Measurements from ENCODE around the gene FGB. TPM values are rescaled to one million over a fixed set of nuclear protein-coding genes. Genes with fewer than 3 reads are reported as not detected.

Gene FGB
- total and polyA plus RNA-seq, 2 donors (not counting 3 experiments of a cell fraction or from before 2014, with no cell fraction given): not detected

DNA sequence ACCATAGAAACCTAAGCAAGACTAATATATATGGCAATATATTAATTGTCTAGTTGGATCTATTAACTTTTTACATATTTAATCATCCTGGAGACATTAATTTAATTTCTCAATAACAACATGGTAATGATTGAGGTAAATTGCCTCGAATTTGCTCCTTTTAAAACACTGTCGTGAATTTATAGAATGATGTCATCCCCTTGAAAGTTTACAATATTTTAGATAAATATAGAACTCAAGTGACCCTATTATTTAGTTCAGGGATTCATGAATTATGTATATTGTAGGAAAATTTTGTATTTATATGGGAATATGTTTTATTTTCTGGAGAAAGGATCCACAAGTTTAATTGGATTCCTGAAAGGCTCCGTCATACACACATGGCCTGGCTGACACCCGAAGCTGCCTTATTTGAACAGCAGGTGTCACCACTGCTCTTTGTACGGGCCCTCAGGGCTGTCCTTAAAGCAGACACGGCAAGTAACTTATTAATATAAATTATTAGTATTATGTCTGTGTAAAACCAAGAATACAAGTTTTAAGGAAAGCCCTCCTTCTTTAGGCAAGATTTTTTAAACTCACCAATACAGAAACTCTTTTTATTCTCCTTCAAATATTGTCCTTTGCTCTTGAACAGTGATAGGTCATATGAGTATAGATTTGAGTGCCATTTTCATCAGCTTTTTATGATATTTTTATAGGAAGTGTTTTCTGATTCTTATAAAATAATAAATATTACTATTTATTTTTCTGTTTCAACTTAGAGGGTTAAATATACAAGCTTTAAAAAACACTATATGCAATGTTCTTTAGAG, 10.7 kb upstream of the FGB start:
- Histone ChIP-seq H2AFZ (ENCODE audit: low read depth, low read length) (no peak overlapping the region), H3K4me1 (ENCODE audit: control insufficient read depth, extremely low read depth, insufficient read depth, low read length) (peaks cover 12% of the 10 kb centered on the region), H3K4me2 (ENCODE audit: insufficient read depth, low read length) (no peak overlapping the region), H4K20me1 (replicated peaks; ENCODE audit: control insufficient read depth, extremely low read depth, insufficient read depth, low read length) (peaks cover 4% of the 10 kb centered on the region), H3K27me3 (ENCODE audit: control insufficient read depth in 2 of 2, insufficient read depth in 2 of 2, low read length in 2 of 2) (peaks cover 0 to 4% of the 10 kb centered on the region in 2 experiments), H3K79me2 (ENCODE audit: control insufficient read depth, insufficient read depth, low read length) (peaks cover 19% of the 10 kb centered on the region), H3K9me3 (replicated peaks; ENCODE audit: control insufficient read depth, insufficient read depth, low read length) (no peaks in the 10 kb centered on the region), H3K27ac (ENCODE audit: insufficient read depth, low read depth, low read length) (no peak overlapping the region), H3K9me1 (replicated peaks; ENCODE audit: control insufficient read depth, extremely low read depth, insufficient read depth, low read length) (no peaks in the 10 kb centered on the region), H3K9ac (replicated peaks; ENCODE audit: extremely low read depth, insufficient read depth, low read length) (no peak overlapping the region), H3K36me3 (ENCODE audit: control insufficient read depth in 2 of 2, extremely low read depth in 1 of 2, insufficient read depth in 2 of 2, low read length in 2 of 2) (no peaks in the 10 kb centered on the region), H3K4me3 (replicated peaks in 1 of 3; ENCODE audit: insufficient read depth in 1 of 3, low read depth in 1 of 3, low read length in 3 of 3) (no peak overlapping the region)
- DNase-seq (ENCODE audit: low read depth, low spot score) (peak; percentile 84), FAIRE-seq (peak; percentile 53)
- BruUV-seq (replicated peaks): no TSS peak
- dilution Hi-C loops (cut with MboI; ENCODE audit: extremely low pct_ligation_motif_present, low sequenced_read_pairs): no loop called here
- TF ChIP-seq POLR2AphosphoS5 (IDR thresholded peaks at IDR 0.05; ENCODE audit: insufficient read depth, low read depth, low read length) (no peak), EZH2 (IDR thresholded peaks at IDR 0.05; ENCODE audit: borderline replicate concordance, low read depth, low read length, severe bottlenecking) (no peak), POLR2A (IDR thresholded peaks at IDR 0.05; ENCODE audit: low read depth, low read length) (no peak), GATA2 (IDR thresholded peaks at IDR 0.05; ENCODE audit: insufficient read depth, insufficient read length, low read depth, low read length) (no peak), JUN (IDR thresholded peaks at IDR 0.05; ENCODE audit: borderline replicate concordance, insufficient read depth, insufficient read length, low read depth) (peak; percentile 13), FOS (IDR thresholded peaks at IDR 0.05; ENCODE audit: borderline replicate concordance, insufficient read depth, low read length) (peak; percentile 22), MYC (IDR thresholded peaks at IDR 0.05; ENCODE audit: low read depth, low read length) (no peak)
- TF ChIP-seq, protein P1, sequence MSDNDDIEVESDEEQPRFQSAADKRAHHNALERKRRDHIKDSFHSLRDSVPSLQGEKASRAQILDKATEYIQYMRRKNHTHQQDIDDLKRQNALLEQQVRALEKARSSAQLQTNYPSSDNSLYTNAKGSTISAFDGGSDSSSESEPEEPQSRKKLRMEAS (IDR thresholded peaks at IDR 0.05; ENCODE audit: insufficient read depth, insufficient read length): peak; percentile 10
- TF ChIP-seq, protein P2, sequence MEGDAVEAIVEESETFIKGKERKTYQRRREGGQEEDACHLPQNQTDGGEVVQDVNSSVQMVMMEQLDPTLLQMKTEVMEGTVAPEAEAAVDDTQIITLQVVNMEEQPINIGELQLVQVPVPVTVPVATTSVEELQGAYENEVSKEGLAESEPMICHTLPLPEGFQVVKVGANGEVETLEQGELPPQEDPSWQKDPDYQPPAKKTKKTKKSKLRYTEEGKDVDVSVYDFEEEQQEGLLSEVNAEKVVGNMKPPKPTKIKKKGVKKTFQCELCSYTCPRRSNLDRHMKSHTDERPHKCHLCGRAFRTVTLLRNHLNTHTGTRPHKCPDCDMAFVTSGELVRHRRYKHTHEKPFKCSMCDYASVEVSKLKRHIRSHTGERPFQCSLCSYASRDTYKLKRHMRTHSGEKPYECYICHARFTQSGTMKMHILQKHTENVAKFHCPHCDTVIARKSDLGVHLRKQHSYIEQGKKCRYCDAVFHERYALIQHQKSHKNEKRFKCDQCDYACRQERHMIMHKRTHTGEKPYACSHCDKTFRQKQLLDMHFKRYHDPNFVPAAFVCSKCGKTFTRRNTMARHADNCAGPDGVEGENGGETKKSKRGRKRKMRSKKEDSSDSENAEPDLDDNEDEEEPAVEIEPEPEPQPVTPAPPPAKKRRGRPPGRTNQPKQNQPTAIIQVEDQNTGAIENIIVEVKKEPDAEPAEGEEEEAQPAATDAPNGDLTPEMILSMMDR (IDR thresholded peaks at IDR 0.05; ENCODE audit: extremely low read depth in 1 of 2, insufficient read depth in 1 of 2, low read depth in 1 of 2, low read length in 2 of 2): peak; percentile 66 to 72
- CTCF ChIA-PET: interaction anchor here (0.6 to 3.5 kb wide), 19 partner anchors 9 to 823 kb away, joined by 3 to 93 read pairs (median 4); partner anchors contain the start of gene RBM46
- intact Hi-C loops (cut with micrococcal nuclease): loop anchor here (1.0 to 5.0 kb wide), 6 partner anchors 66 to 820 kb away; no protein-coding TSS in a partner anchor
- POLR2A ChIA-PET: no interaction called here

Measured in endothelial cell of umbilical vein (primary cell).